HG02943 (cell line): Measurements from ENCODE around the gene EP400.

Experiments used
- ATAC-seq: cut with Tn5 transposase; IDR thresholded peaks from one replicate; pipeline ENCODE4 v1.9.1; 2021; ENCODE audit warnings: mild to moderate bottlenecking, low read depth, moderate library complexity; ENCODE audit not compliant: unreplicated experiment

EP400 gene

GRCh38 chr12:131911028-131911650, 38.6 kb upstream of the EP400 start:
- ATAC-seq, result no peak

DNA sequence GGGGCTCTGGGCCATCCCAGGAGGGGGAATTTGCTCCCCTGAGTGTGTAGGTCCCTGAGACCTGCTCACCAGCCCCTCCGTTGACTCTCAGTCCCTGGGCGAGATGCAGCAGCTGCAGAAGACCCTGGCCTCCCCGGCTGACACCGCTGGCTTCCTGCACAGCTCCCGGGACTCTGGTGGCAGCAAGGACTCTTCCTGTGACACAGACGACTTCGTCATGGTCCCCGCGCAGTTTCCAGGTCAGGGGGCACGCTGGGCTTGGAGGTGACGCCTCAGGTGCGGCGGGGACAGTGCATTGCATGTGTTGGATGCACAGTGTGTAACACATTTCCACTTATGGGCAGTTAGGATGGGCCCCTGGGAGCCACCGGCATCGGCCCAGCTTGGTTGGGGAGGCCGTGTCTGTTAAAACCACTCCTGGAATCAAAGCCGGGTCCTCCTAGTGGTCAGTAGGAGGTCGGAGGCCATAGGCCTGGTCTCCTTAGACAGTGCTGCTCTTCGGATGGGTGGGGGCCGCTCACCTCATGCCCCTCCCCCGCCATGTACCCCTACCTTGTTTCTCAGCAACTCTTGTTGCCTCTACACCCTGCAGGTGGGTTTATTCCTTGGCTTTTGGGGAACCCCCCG, 37.8 kb upstream of the EP400 start:
- ATAC-seq, result no peak

DNA sequence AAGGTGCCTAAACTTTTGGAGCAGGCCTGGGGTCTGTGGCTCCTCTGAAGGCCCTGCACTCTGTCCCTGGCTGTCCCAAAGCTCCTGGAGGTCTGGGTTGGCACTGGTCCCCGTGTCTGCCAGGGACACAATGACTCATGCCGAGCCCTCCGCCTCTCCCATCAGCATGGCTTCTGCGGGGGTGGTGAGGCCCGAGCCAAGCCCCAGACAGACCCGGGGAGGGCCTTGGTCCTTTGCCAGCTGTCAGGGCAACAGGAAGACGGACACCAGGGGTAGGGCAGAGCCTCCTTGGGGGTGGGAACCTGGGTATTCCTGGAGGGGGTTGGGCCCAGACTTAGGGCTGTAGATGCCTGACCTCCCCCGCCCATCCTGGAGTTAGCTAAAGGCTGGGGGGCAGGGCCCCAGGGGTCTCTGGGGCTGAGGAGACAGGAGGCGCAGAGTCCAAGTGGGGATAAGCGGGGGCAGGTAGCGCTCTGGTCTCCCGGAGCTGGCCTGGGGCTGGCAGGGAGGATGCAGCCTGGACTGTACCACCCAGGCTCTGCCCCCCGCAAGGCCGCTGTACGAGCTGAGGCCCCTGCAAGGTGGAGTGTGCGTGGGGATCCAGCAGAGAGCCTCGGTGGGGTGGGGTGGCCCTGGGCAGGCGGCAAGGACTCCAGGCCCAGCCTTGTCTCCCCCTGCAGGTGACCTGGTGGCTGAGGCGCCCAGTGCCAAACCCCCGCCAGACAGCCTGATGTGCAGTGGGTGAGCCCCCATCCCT, 37.0 kb upstream of the EP400 start:
- ATAC-seq, result no peak

GRCh38 chr12:131913666-131914065, 36.1 kb upstream of the EP400 start:
- no peak for ATAC-seq

DNA sequence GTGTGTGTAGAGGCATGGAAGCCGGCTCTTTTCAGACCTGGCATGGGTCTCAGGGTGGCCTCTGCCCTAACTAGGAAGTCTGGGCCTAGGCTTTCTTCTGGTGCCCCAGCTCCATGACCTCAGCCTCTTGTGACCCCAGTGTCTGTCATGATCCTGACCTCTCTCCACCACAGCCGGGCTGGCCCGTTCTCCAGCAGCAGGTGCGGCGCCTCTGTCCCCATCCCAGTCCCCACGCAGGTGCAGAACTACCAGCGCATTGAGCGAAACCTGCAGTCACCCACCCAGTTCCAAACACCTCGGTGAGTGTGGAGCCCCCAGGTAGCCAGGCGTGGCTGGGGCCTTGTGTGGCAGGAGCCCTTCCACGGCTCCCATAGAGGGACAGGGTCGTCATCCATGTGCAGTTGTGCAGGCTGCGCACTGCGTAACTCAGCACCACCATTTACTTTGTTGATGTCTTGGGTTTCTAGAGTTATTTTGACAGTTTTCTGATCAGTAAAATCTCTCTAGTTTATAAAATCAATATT, 35.5 kb upstream of the EP400 start:
- no peak for ATAC-seq

DNA sequence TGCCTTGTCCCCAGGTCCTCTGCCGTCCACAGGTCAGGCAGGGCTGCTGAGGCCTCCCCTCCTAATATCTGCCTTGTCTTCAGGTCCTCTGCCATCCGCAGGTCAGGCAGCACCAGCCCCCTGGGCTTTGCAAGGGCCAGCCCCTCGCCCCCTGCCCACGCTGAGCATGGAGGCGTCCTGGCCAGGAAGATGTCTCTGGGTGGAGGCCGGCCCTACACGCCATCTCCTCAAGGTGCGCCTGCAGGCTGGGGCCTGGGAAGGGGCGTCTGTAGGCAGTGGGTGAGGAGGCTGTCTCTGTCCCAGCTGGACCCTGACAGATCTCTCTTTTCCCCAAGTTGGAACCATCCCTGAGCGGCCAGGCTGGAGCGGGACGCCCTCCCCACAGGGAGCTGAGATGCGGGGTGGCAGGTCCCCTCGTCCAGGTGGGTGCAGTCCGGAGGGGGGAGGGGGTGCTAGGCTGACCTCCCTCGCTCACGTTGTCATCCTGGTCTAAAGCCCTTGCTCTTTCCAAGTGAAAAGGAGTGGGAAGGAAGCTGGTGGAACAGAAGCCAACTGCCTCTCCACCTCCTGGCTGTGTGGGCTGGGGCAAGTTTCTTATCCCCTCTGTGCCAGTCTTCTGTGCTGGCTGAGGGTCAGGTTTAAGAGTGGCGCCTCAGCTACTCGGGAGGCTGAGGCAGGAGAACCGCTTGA, 34.6 kb upstream of the EP400 start:
- ATAC-seq, result no peak

DNA sequence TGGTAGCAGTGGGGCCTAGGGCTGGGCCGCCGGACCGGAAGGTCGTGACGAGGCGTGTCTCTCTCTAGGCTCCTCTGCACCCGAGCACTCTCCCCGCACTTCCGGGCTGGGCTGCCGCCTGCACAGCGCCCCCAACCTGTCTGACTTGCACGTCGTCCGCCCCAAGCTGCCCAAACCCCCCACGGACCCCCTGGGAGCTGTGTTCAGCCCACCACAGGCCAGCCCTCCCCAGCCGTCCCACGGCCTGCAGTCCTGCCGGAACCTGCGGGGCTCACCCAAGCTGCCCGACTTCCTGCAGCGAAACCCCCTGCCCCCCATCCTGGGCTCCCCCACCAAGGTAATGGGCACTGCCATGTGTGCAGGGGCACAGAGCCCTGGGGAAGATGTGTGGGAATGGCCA, 33.9 kb upstream of the EP400 start:
- no peak for ATAC-seq

DNA sequence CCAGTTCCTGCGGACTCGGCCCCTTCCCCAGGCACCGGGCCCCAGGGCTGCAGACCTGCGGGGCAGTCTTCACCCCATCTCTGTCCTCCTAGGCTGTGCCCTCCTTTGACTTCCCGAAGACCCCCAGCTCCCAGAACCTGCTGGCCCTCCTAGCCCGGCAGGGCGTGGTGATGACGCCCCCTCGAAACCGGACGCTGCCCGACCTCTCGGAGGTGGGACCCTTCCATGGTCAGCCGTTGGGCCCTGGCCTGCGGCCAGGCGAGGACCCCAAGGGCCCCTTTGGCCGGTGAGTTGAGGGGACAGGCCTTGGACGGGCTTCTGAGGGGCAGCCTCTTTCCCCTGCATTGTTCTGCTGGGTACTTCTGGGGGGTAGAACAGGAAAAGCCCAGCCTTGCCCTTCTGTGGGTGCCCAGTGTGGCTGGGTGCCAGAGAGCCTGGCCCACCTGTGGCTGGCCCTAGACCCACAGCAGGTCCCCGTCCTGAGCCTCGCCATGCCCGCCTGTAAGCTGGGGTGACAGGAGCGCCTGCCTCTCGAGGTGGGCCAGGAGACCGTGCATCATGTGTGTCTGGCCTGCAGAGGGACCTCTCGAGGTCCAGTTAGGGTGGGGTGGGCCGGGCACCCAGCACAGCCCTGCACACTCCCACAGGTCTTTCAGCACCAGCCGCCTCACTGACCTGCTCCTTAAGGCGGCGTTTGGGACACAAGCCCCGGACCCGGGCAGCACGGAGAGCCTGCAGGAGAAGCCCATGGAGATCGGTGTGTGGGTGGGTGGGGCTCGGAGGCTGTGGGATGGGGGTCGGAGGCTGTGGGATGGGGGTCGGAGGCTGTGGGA, 33.2 kb upstream of the EP400 start:
- no peak for ATAC-seq

DNA sequence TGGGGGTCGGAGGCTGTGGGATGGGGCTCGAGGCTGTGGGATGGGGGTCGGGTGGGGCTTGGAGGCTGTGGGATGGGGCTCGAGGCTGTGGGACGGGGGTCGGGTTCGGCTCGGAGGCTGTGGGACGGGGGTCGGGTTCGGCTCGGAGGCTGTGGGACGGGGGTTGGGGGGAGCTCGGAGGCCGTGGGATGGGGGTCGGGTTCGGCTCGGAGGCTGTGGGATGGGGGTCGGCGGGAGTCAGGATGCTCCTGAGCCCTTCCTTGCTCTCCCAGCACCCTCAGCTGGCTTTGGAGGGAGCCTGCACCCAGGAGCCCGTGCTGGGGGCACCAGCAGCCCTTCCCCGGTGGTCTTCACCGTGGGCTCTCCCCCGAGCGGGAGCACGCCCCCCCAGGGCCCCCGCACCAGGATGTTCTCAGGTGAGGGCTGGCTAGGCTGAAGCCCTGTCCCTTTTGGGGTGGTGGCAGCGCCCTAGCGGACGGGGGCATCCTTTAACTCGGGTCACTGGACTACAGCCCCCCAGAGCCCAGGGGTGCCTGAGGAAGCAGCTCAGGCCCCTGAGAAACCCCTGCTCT, 32.5 kb upstream of the EP400 start:
- ATAC-seq, result no peak

DNA sequence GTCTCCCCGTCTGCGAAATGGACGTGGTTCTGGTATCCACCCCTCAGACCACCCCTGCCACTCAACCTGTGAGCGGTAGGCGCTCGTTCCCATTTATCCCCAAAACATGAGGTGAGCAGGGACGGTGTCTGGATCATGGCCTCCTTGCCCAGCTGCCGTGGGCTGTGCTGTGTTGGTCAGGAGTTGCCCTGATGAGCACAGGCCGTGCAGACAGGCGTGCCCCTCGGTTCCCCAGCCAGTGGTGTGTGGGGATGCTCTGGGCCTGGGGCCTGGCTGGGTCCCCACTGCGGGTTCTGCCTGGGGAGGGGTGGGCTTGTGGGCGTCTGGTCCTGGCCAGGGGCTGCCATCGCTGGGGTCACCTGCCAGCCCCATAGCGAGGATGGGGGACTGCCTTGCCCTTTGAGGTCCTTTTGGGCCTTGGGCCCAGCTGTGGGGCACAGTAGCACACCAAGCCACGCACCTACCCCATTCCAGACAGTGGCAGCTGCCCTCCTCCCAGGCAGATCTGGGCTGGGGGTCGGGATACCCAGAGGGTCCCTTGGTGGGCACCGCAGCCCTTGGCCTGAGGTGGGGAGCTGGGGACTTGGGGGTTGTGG, 31.9 kb upstream of the EP400 start:
- no peak for ATAC-seq

DNA sequence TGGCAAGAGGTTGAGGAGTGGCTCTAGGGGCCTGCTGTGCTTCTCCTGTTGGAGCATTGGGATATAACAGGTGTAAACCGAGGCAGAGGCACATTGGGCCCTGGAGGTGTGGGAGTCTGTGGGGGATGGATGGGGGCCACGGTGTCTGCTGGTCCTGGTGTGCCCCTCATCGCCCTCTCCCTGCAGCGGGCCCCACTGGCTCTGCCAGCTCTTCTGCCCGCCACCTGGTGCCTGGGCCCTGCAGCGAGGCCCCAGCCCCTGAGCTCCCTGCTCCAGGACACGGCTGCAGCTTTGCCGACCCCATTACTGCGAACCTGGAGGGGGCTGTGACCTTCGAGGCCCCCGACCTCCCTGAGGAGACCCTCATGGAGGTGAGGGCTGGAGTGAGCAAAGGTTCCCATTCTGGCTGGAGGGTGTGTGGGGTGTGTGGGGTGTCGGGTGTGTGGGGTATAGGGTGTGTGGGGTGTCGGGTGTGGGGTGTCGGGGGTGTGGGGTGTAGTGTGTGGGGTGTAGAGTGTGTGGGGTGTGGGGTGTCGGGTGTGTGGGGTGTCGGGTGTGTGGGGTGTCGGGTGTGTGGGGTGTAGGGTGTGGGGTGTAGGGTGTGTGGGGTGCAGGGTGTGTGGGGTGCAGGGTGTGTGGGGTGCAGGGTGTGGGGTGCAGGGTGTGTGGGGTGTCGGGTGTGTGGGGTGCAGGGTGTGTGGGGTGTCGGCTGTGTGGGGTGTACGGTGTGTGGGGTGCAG, 31.3 kb upstream of the EP400 start:
- no peak for ATAC-seq

GRCh38 chr12:131919051-131919347, 30.7 kb upstream of the EP400 start:
- no peak for ATAC-seq

- no peak for ATAC-seq
Measured at GRCh38 chr12:131919366-131920156, 30.2 kb upstream of the EP400 start.

DNA sequence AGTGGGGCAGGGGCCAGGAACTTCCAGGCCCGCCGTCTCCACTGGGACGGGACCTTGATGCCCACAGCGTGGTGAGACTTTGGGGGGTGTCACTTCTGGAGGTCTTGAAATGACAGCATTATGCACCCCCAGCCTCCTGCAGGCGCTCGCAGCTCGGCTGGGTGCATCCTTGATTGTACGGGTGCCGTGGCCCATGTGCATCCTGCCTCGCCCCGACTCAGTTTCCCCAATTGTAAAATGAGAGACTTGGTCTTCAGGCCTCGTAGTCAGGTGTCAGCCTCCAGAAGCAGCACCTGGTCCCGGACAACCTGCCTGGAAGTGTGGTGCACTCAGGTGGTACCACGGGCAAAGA, 29.6 kb upstream of the EP400 start:
- ATAC-seq, result no peak

DNA sequence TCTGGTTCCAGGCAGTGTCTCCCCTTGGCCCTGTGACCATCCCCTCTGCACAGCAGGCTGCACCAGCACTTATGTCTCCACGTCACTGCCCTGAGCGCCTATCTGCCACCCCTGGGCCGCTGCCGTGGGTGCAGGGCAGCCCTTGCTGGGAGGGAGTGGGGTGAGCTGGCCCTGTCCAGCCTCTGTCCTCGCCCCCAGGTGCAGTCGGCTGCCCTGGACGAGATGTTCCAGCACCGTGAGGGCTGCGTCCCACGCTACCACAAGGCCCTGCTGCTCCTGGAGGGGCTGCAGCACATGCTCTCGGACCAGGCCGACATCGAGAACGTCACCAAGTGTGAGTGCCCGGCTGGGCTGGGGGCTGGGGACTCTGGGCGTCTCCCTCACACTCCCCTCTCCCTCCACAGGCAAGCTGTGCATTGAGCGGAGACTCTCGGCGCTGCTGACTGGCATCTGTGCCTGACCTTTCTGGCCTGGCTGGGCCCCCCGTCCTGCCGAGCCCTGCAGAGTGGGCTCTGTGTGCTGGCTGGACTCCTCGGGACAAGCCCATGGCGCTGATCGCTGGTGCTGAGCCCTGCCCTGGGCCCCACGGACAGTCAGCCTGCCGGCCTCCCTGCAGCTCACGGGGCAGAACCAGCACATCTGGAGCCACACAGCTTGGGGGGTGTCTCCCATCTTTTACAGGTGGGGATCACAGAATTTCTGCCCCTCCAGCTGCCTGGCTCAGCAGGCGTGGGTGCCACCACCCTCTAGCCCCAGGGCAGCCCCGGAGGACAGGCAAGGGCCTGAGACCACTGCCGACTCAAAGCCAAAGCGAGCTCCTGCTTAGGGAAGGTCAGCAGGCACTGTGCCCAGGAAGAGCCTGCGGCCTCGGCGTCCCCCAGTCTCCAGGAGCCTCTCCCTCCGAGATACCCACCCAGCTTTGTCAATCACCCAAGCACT, 28.6 kb upstream of the EP400 start:
- no peak for ATAC-seq

DNA sequence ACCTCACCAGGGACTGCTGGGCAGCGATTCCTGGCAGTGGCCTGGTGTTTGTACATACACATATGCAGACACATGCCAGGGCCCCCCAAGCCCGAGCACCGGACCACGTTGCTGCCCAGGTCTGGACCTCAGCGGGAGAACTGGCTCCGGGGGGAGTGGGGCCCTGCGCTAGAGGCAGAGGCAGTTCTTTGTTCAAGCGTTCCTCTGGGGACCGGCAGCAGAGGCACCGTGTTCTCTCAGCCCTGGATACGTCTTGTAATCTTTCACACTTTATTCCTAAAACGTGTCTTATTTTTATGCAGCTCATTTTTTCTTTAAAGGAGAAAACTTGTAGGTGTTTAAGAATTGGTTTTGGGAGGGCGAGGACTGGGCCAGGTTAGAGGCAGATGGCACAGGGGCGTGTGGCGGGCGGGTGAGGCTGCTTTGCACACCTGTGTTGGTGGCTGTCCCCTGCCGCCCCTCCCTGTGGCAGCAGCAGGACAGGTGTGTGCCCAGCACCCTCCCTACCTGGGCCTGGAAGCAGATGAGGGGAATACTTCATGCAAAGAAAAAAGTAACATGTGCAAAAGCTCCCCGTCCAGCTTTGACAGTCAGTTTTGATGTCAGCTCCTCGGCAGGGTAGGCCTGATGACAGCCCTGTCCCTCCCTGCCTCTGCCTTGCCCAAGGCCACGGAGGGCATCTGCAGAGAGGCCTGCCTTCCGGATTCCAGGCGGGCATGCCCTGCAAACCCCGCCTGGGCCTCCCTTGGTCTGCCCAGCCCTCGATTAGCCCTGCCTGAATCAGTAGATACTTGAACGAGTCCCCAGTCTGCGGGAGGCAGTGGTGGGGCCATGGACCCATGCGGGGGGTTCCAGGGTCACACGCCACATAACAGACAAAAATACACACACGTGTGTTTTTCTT, 27.6 kb upstream of the EP400 start:
- ATAC-seq, result no peak
